Endothelial cell of umbilical vein (primary cell): ENCODE data around the gene BLTP2.

Experiments used
- CTCF ChIP-seq, 2 donors: IDR thresholded peaks; 1 replicate in 1 of 2; 2 replicates in 1 of 2; pipeline ENCODE4 v1.5.1; 2011; ENCODE audit warnings: low read length in 2 of 2, mild to moderate bottlenecking in 2 of 2, moderate library complexity in 2 of 2, control low read depth in 1 of 2, inconsistent platforms in 1 of 2, low read depth in 1 of 2; ENCODE audit not compliant: insufficient read depth in 1 of 2; ENCODE audit errors: extremely low read depth in 1 of 2
- POLR2AphosphoS5 ChIP-seq: IDR thresholded peaks from 2 replicates; pipeline ENCODE4 v1.6.1; 2012; ENCODE audit warnings: low read depth, mild to moderate bottlenecking, control low read depth, low read length, moderate library complexity; ENCODE audit not compliant: insufficient read depth

- no peak for TF ChIP-seq POLR2AphosphoS5
- no peak for TF ChIP-seq CTCF (IDR thresholded peaks at IDR 0.05; ENCODE audit: extremely low read depth in 1 of 2, insufficient read depth in 1 of 2, low read depth in 1 of 2, low read length in 2 of 2)
Observed at GRCh38 chr17:28613931-28614381, 31.0 kb downstream of the BLTP2 start, which contains the start of gene RSKR.
